ENCODE measurements around the gene KCTD5. TPM values are rescaled to one million over a fixed set of nuclear protein-coding genes. Genes with fewer than 3 reads are reported as not detected.

Gene KCTD5
- total and polyA plus RNA-seq, 2 of the 8 experiments (the other 6 are each of a cell fraction or from before 2014, with no cell fraction given), result 26.6 to 31.8 TPM

- CTCF ChIA-PET (ENCODE audit: partially characterized antibody), result interaction anchor here (0.5 to 1.1 kb wide), 2 partner anchors 20 to 417 kb away, joined by 3 to 4 read pairs; no protein-coding TSS in a partner anchor
Observed at GRCh38 chr16:2712063-2712441, 29.7 kb downstream of the KCTD5 start.

More at GRCh38 chr16:2712063-2712441, 29.7 kb downstream of the KCTD5 start:
- Histone ChIP-seq H4K20me1 (replicated peaks in 1 of 2; ENCODE audit: control insufficient read depth in 1 of 2, insufficient read depth in 2 of 2, low read length in 2 of 2) (peaks cover 8 to 18% of the 10 kb centered on the region in 2 experiments), H3K4ac (replicated peaks; ENCODE audit: insufficient read length, low read depth, low read length) (no peak overlapping the region), H3K36me3 (ENCODE audit: control insufficient read depth in 2 of 4, insufficient read depth in 4 of 4, low read length in 3 of 4) (peaks cover 4 to 11% (median 9%) of the 10 kb centered on the region in 4 experiments; a peak in 5 of 8 replicates), H2BK20ac (ENCODE audit: low read length) (no peak overlapping the region), H4K8ac (ENCODE audit: extremely low read depth, insufficient read depth, low read length) (no peak overlapping the region), H4K5ac (ENCODE audit: insufficient read length, low read depth, low read length) (no peak overlapping the region), H3K27ac (ENCODE audit: low read depth, low read length) (no peak overlapping the region), H3K56ac (replicated peaks; ENCODE audit: insufficient read length, low read depth, low read length) (no peak overlapping the region), H2BK5ac (ENCODE audit: low read depth, low read length) (no peak overlapping the region), H3K23me2 (ENCODE audit: low read depth, low read length) (peaks cover 2% of the 10 kb centered on the region; the same call in 1 of the 2 replicates), H3K14ac (ENCODE audit: insufficient read length) (no peak overlapping the region), H2BK120ac (replicated peaks; ENCODE audit: low read depth, low read length) (no peak overlapping the region), H3K4me2 (ENCODE audit: insufficient read depth in 1 of 2, low read depth in 2 of 2, low read length in 2 of 2) (no peak overlapping the region), H3K79me1 (ENCODE audit: low read depth, low read length) (no peaks in the 10 kb centered on the region), H2BK15ac (ENCODE audit: low read length) (no peak overlapping the region), H3K27me3 (replicated peaks in 1 of 4; ENCODE audit: control insufficient read depth in 3 of 4, extremely low read depth in 1 of 4, insufficient read depth in 3 of 4, low read length in 3 of 4) (no peaks in the 10 kb centered on the region; a peak in 1 of 7 replicates), H4K91ac (replicated peaks; ENCODE audit: insufficient read length, low read length) (no peak overlapping the region), H3K23ac (ENCODE audit: insufficient read length) (no peak overlapping the region), H2AFZ (ENCODE audit: low read length) (no peak overlapping the region), H2BK12ac (ENCODE audit: low read depth, low read length) (no peak overlapping the region), H3K9ac (replicated peaks in 1 of 4; ENCODE audit: extremely low read depth in 1 of 4, low read depth in 3 of 4, low read length in 3 of 4) (no peak overlapping the region), H2AK5ac (ENCODE audit: low read depth, low read length) (no peak overlapping the region), H3K4me1 (replicated peaks in 1 of 4; ENCODE audit: control insufficient read depth in 3 of 4, insufficient read depth in 4 of 4, low read length in 3 of 4) (peaks cover 0 to 3% (median 1%) of the 10 kb centered on the region in 4 experiments; a peak in 3 of 7 replicates), H3K18ac (ENCODE audit: extremely low read depth, low read length) (no peak overlapping the region), H3K9me3 (ENCODE audit: insufficient read depth in 2 of 2, low read depth in 1 of 2, low read length in 1 of 2) (no peaks in the 10 kb centered on the region), H3K79me2 (ENCODE audit: control insufficient read depth in 1 of 2, insufficient read depth in 2 of 2, low read length in 2 of 2) (no peaks in the 10 kb centered on the region), H3K4me3 (ENCODE audit: extremely low read depth in 1 of 4, insufficient read depth in 2 of 4, low read depth in 3 of 4, low read length in 4 of 4) (no peak overlapping the region)
- no peak for FAIRE-seq
- no peak for TF ChIP-seq SP2 (IDR thresholded peaks at IDR 0.05; ENCODE audit: low read length)
- no peak for TF ChIP-seq SP1 (IDR thresholded peaks at IDR 0.05; ENCODE audit: low read depth, low read length)
- no peak for TF ChIP-seq ATF2 (IDR thresholded peaks at IDR 0.05; ENCODE audit: low read length)
- no peak for TF ChIP-seq CREB1 (IDR thresholded peaks at IDR 0.05)
- no peak for TF ChIP-seq BACH1 (IDR thresholded peaks at IDR 0.05; ENCODE audit: low read length)
- no peak for TF ChIP-seq TEAD4 (IDR thresholded peaks at IDR 0.05; ENCODE audit: low read depth, low read length)
- TF ChIP-seq TCF12 (IDR thresholded peaks at IDR 0.05; ENCODE audit: low read depth, low read length), result no peak
- no peak for TF ChIP-seq ZNF274 (IDR thresholded peaks at IDR 0.05; ENCODE audit: borderline replicate concordance, extremely low read depth, low read length)
- POLR2A ChIA-PET (ENCODE audit: partially characterized antibody), result interaction anchor here (0.9 to 1.6 kb wide), 4 partner anchors 9 to 31 kb away, joined by 3 to 4 read pairs (median 3); no protein-coding TSS in a partner anchor
- WGBS, 2 experiments (ENCODE audit: extremely low coverage in 1 of 2, insufficient coverage in 1 of 2, insufficient read length in 1 of 2, insufficient replicate concordance in 2 of 2, low coverage in 1 of 2, low lambda C conversion rate in 2 of 2, missing lambda C conversion rate in 1 of 2), result 90% methylated on average over 14 of the region's 14 CpGs; no CpG with 5 or more reads in 1 of the 2 experiments
- no peak for DNase-seq (ENCODE audit: low read depth in 1 of 2, low spot score in 2 of 2)
